ENCODE measurements around the gene EGR2. TPM values are rescaled to one million over a fixed set of nuclear protein-coding genes. Genes with fewer than 3 reads are reported as not detected.

EGR2 gene
- total RNA-seq, 1 experiment from 2014 or later = 2.6 TPM

GRCh38 chr10:62790571-62790970 lies 25.6 kb downstream of the EGR2 start:
- Histone ChIP-seq H2AK5ac (ENCODE audit: insufficient read length, low read length) (no peak overlapping the region), H3K79me2 (ENCODE audit: insufficient read depth, low read length) (no peaks in the 10 kb centered on the region), H3K56ac (ENCODE audit: insufficient read length, low read depth, low read length) (no peak overlapping the region), H3K4me2 (ENCODE audit: insufficient read depth, insufficient read length, low read length) (no peak overlapping the region), H3K23me2 (ENCODE audit: insufficient read length, low read depth, low read length, poor library complexity, severe bottlenecking) (no peaks in the 10 kb centered on the region), H3K4me1 (ENCODE audit: insufficient read depth, low read length) (no peaks in the 10 kb centered on the region; the same call in 1 of the 2 replicates), H2BK12ac (ENCODE audit: insufficient read length, low read depth, low read length) (no peak overlapping the region), H3K79me1 (ENCODE audit: insufficient read depth, low read depth, low read length, poor library complexity, severe bottlenecking) (no peaks in the 10 kb centered on the region), H2BK20ac (ENCODE audit: low read depth, low read length, poor library complexity, severe bottlenecking) (no peak overlapping the region), H4K5ac (ENCODE audit: insufficient read length, low read depth, low read length) (no peak overlapping the region), H4K20me1 (ENCODE audit: control insufficient read depth, insufficient read depth, insufficient read length) (no peaks in the 10 kb centered on the region), H3K14ac (ENCODE audit: insufficient read depth, low read length) (no peak overlapping the region; the same call in 1 of the 2 replicates), H2BK120ac (ENCODE audit: low read depth, low read length, poor library complexity, severe bottlenecking) (no peak overlapping the region), H2BK5ac (ENCODE audit: insufficient read length, low read length) (no peak overlapping the region), H3K9me3 (ENCODE audit: control insufficient read depth, low read depth, low read length) (no peaks in the 10 kb centered on the region), H2BK15ac (ENCODE audit: low read depth, low read length) (no peak overlapping the region), H4K8ac (replicated peaks; ENCODE audit: insufficient read length, low read depth, low read length) (no peak overlapping the region), H3K23ac (ENCODE audit: insufficient read length, low read depth, low read length) (no peak overlapping the region), H3K18ac (ENCODE audit: insufficient read length, low read depth, low read length) (no peak overlapping the region), H3K9ac (ENCODE audit: extremely low read depth, insufficient read length, low read length) (no peak overlapping the region), H4K91ac (ENCODE audit: insufficient read length, low read depth, low read length) (no peak overlapping the region), H3K4ac (ENCODE audit: low read depth, low read length) (no peak overlapping the region), H3K27me3 (ENCODE audit: insufficient read depth, low read length) (no peaks in the 10 kb centered on the region), H3K27ac (ENCODE audit: insufficient read length, low read depth, low read length) (no peak overlapping the region), H3T11ph (ENCODE audit: low read length) (no peak overlapping the region), H2AFZ (ENCODE audit: low read length) (no peak overlapping the region)
- no peak for DNase-seq
- Mint-ChIP-seq H3K4me1 (peaks cover 0 to 7% of the 10 kb centered on the region in 2 experiments; a peak in 2 of 4 replicates), H3K27ac (no peak overlapping the region), H3K9me3 (peaks cover 16 to 19% of the 10 kb centered on the region in 2 experiments), H3K4me3 (no peak overlapping the region), H3K36me3 (ENCODE audit: insufficient read depth in 1 of 3, low read depth in 3 of 3) (peaks cover 0 to 9% (median 2%) of the 10 kb centered on the region in 3 experiments; a peak in 2 of 7 replicates), H3K27me3 (ENCODE audit: low read depth) (peaks cover 3% of the 10 kb centered on the region)
- no CpG with 5 or more reads among the region's 2 CpGs for WGBS (ENCODE audit: extremely low coverage, insufficient read length, low lambda C conversion rate)
- TF ChIP-seq CTCF (conservative IDR thresholded peaks at IDR 0.05) = no peak

Measured in H9 (cell line).